H54 (cell line): ENCODE results near the gene LDLR.
"Not testable (repeated sequence)": the region's sequence is repeated elsewhere in the genome, so short reads cannot be mapped to it uniquely, and the experiment has no call there.

ENCODE experiments used
- DNase-seq: peaks from one replicate; pipeline ENCODE4 v3.0.0; 2011; ENCODE audit warnings: low spot score, mixed read lengths; ENCODE audit not compliant: insufficient read length
- FAIRE-seq: peaks from 3 replicates; lab custom pipeline; 2011; peaks lifted over from hg19 to GRCh38; lab: Jason Lieb, UNC
- POLR2A ChIP-seq: IDR thresholded peaks from 2 replicates; pipeline ENCODE4 v1.6.1; 2011; ENCODE audit warnings: low read depth, mild to moderate bottlenecking, low read length

The LDLR gene

GRCh38 chr19:11088506-11089253, 583 bp upstream of the LDLR start:
- FAIRE-seq, result no peak
- no peak for DNase-seq
- TF ChIP-seq POLR2A, result no peak

GRCh38 chr19:11090014-11090263, 676 bp downstream of the LDLR start:
- not testable (repeated sequence) for DNase-seq

GRCh38 chr19:11090264-11090996, 1.2 kb downstream of the LDLR start:
- FAIRE-seq (no peak), DNase-seq (peak; percentile 69)
- peak; percentile 58 for TF ChIP-seq POLR2A

More at GRCh38 chr19:11090014-11090263, 676 bp downstream of the LDLR start:
- not testable (repeated sequence) for FAIRE-seq

DNA sequence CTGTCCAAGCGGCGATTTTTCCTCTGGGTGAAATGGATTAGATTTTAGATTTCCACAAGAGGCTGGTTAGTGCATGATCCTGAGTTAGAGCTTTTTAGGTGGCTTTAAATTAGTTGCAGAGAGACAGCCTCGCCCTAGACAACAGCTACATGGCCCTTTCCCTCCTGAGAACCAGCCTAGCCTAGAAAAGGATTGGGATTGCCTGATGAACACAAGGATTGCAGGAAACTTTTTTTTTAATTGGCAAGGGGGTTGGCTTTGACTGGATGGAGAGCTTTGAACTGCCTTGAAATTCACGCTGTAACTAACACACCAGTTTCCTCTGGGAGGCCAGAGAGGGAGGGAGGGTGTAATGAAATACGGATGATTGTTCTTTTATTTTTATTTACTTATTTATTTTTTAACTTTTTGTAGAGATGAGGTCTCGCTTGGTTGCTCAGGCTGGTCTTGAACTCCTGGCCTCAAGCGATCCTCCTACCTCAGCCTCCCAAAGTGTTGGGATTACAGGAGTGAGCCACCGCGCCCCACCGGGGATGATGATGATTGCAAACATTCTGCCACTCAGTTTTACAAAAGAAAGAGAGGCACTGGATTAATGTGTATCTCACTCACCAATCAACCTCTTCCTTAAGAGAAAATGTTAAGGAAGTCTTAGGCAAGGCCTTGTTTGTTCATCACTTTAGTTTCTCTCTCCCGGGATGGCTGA, 1.9 kb downstream of the LDLR start:
- no peak for FAIRE-seq
- TF ChIP-seq POLR2A, result no peak
- no peak for DNase-seq

DNA sequence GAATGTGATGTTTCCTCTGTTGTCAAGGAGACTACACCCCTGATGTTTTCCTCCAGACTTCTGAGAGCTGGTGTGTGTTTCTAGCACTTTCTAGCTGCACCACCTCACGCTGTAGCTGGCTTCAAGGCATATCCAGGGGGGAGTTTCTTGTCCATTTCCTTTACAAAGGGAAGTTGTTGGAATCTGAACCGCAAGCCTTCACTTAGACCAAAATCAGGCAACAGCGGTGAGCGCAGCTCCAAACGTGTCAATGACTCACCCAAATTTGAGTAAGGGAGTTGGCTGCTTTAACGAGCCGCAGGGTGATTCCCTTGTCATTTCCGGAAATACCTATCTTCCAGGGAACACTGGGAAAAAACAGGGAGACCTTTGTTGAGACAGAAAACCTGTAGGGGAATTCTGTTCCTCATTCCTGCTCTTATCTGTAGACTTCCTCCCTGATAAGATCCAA, 2.5 kb downstream of the LDLR start:
- FAIRE-seq (peak; percentile 58), DNase-seq (peak; percentile 49)
- no peak for TF ChIP-seq POLR2A

DNA sequence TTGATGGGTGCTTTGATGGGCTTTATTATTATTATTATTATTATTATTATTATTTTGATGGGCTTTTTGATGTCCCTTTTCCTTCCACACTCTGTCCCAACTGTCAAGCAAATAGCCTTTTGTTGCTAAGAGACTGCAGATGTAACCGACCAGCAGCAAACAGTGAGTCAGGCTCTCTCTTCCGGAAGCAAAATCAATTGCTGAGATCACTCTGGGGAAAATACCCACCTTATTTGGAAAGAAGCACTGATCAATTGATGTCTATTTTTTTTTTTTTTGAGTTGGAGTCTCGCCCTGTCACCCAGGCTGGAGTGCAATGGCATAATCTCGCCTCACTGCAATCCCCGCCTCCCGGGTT, 2.9 kb downstream of the LDLR start:
- no peak for FAIRE-seq
- no peak for DNase-seq
- TF ChIP-seq POLR2A, result no peak

DNA sequence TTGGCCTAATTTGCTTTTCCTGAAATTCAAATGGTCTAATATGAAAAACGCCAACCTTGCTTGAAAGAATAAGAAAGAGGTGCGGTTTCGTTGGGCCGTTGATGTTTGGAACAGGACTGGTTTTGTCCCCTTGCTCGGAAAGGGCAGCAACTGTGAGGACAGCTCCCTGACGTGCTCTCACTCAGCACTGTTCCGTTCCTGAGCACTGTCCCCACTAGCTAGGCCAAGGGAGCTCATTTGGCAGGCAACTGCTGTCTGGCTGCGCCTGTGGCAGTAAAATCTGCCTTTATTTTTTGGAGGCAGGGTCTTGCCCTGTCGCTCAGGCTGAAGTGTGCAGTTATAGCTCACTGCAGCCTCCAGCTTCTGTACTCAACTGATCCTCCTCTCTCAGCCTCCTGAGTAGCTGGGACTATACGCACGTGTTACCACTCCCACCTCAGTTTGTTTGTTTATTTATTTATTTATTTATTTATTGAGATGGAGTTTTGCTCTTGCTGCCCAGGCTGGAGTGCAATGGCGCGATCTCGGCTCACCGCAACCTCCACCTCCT, 4.5 kb downstream of the LDLR start:
- FAIRE-seq (no peak), DNase-seq (no peak)
- TF ChIP-seq POLR2A, result no peak

- TF ChIP-seq POLR2A, result no peak
- DNase-seq (no peak), FAIRE-seq (no peak)
These were observed 5.2 kb downstream of the LDLR start for GRCh38 chr19:11094520-11094894.

DNA sequence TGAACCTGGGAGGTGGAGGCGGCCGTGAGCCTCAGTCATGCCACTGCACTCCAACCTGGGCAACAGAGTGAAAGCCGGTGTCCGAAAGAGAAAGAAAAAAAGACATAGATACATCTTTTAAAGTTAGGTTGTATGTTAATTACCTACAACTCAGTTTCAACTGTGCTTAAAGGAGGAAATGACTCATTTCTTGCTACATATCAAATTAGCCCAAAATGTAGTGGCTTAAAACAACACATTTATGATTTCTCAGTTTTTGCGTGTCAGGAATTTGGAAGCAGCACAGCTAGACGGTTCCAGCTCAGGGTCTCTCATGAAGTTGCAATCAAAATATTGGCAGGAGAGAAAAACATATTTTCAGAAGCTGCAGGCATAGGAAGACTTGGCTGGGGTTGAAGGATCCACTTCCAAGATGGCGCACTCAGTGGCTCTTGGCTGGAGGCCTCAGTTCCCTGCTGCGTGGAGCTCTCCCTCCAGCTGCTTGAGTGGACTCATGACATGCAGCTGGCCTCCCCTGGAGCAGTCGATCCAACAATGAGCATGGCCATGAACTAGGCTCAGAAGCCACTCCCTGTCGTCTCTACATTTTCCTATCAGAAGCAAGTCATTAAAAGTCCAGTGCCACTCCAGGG, 7.1 kb downstream of the LDLR start:
- DNase-seq (no peak), FAIRE-seq (no peak)
- no peak for TF ChIP-seq POLR2A

- FAIRE-seq, DNase-seq: not testable (repeated sequence)
These were observed 8.1 kb downstream of the LDLR start for GRCh38 chr19:11097367-11097766.

DNA sequence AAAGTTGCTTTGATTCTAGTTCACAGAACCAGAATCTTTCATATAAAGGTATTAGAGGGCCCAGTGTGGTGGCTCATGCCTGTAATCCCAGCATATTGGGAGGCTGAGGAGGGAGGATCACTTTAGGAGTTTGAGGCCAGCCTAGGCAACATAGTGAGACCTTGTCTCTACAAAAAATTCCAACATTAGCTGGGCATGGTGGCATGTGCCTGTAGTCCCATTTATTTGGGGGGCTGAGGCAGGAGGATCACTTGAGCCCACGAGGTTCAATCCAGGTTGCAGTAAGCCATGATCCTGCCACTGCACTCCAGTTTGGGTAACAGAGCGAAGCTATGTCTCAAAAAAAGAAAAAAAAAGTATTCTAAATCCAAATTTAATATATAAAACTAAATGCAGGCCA, 9.1 kb downstream of the LDLR start:
- no peak for DNase-seq
- TF ChIP-seq POLR2A, result no peak
- FAIRE-seq, result no peak

GRCh38 chr19:11098861-11099260, 9.6 kb downstream of the LDLR start:
- no peak for FAIRE-seq
- no peak for TF ChIP-seq POLR2A

GRCh38 chr19:11100049-11100448, 10.8 kb downstream of the LDLR start:
- DNase-seq, result no peak
- no peak for FAIRE-seq
- no peak for TF ChIP-seq POLR2A

More at GRCh38 chr19:11098861-11099260, 9.6 kb downstream of the LDLR start:
- DNase-seq, result no peak

- no peak for FAIRE-seq
- no peak for DNase-seq
- TF ChIP-seq POLR2A, result no peak
These were observed 11.8 kb downstream of the LDLR start for GRCh38 chr19:11101057-11101456.
